NCI-H1105 (cell line): ENCODE measurements around the gene TEX54.
"Not testable (repeated sequence)": the region's sequence is repeated elsewhere in the genome, so short reads cannot be mapped to it uniquely, and the experiment has no call there.

Experiments used
- DNase-seq: peaks from one replicate; lab custom pipeline; 2025; lab: John Stamatoyannopoulos, UW

TEX54 gene

GRCh38 chr11:62855571-62856332 is 23.1 kb upstream of the TEX54 start:
- DNase-seq = peak; percentile 97

DNA sequence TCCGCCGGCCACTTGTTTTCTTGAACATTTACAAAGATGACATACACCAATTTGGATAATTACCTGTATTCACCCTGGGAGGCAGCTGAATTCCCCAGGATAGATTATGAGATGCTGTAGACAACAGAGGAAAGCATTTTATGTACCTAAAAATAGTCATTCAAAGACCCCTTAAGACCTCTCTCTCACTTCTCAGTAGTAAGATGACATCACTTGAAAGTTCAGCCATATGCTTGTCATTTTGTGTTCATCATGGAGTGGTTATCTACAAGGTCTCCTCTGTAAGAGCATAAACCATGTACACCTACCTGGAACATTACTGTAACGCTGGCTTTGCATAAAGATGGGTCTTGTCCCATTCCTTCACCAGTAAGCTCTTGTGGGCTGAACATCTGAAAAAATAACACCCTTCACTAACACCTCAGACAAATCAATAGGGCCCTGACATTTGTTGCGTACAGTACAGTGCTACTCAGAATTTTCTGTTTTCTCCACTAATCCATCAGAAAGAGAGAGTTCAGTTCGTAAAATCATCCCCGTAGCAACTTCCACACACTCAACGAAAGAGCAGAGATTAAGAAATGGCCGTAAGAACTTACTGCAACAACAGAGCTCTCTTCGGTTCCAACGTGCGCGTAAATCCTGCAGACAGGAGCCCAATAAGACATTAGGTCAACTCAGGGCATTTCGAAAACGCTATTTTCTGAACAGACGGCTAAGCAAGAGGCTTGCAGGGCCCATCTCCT is 22.4 kb upstream of the TEX54 start:
- DNase-seq = no peak

DNA sequence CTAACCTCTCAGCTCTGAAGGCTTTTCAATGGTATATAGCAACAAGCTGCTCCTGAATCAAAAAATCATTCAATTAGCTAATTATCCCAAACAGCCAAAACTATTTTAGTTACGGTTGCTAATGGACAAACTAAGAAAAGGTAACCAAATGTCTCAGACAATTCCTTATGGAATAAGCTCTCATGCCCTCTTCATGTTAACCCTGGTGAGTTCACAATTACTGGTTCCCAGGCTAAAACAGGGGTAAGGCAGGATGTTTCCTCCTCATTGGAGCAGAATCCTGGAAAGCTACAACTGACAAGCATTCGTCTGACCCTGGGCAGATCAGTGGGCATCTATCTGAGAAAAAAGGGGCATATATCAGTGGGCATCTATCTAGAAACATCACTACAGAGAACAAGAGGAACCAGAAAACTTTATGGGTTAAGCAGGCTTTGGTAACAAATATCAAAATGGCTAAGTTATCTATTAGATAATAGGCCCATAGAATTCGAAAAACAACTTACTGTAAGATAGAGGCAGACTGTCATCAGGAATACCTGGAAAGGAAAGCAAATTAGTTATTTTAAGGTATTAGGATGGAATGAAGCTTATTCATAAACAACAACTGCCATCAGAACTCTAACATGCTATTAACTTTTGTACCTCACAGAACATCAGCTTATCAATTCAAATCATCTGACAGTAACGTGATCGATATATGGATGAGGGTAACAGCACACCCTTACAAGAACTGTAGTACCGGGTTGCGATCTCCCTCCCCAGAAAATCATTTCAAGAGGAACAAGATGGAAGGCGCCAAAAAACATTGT is 21.6 kb upstream of the TEX54 start:
- no peak for DNase-seq

- no peak for DNase-seq
Measured at GRCh38 chr11:62853279-62853965, 20.8 kb upstream of the TEX54 start.

- DNase-seq = no peak
Measured at GRCh38 chr11:62852523-62853188, 20.0 kb upstream of the TEX54 start.

GRCh38 chr11:62851807-62852522 is 19.3 kb upstream of the TEX54 start:
- no peak for DNase-seq

DNA sequence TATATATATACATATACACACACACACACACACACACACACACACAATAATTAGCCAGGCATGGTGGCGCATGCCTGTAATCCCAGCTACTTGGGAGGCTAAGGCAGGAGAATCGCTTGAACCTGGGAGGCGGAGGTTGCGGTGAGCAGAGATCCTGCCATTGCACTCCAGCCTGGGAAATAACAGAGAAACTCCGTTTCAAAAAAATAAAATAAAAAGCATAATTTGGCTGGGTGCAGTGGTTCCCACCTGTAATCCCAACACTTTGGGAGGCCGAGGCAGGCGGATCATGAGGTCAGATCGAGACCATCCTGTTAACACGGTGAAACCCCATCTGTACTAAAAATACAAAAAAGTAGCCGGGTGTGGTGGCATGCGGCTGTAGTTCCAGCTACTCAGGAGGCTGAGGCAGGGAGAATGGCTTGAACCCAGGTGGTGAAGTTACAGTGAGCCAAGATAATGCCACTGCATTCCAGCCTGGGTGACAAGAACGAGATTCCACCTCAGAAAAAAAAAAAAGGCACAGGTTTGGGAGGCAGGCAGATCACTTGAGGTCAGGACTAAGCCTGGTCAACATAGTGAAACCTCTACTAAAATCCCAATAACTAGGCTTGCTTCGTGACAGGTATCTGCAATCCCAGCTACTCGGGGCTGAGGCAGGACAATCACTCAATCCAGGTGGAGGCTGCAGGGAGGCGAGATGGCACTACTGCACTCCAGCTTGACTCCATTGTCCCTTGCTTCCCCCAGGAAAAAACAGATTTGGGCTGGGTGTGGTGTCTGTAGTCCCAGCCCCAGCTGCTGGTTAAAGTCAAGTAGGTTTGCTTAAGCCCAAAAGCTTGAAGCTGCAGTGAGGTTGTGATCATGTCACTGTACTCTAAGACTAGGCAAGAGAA is 18.5 kb upstream of the TEX54 start:
- peak; percentile 8 for DNase-seq

DNA sequence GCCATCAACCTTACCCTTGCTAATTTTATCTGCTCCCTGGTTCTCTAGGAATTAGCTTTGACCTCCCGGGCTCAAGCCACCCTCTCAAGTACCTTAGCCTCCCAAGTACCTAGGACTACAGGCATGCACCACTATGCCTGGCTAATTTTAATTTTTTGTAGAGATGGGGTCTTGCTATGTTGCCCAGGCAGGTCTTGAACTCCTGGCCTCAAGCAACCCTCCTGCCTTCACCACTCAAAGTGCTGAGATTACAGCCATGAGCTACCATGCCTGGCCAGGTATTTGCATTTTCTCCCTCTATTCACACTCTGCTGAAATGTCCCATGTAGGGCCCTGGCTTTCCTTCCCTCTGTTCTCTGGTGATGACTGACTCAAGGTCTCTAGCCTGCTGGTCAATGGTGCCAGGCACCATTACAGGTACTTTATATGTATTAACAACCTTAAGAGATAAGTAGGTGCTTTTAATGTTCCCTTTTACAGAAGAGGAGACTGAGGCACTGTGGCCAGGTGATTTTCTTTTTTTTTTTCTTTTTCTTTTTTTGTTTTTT is 15.2 kb upstream of the TEX54 start:
- no peak for DNase-seq

DNA sequence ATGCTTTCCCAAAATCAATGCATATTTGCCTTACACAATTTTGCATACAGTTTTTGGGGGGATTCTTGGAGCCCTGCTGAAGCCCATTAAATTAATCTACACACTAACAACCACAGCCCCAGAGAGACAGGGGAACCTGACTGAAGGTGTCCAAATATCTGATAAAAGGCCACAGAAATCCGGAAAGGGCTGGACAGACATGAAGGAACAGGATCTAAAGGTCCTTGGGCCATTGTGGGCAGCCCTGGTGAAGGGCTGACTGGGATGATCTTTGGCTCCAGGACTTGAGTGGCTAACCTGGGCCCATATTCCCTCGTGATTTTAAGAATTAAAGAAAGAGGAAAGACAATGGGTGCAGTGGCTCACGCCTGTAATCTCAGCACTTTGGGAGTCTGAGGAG is 13.5 kb upstream of the TEX54 start:
- no peak for DNase-seq

DNA sequence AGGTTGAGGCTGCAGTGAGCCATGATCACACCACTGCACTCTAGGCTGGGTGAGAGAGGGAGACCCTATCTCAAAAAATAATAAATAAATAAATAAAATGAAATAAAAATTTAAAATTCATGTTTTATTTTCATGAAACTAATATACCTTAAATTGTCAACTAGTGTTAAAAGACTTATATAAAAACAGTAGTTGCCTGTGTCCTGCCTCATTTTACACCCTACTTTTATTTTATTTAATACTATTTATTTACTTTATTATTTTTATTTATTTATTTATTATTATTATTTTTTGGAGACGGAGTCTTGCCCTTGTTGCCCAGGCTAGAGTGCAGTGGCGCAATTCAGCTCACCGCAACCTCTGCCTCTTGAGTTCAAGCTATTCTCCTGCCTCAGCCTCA is 11.5 kb upstream of the TEX54 start:
- DNase-seq = no peak

GRCh38 chr11:62843466-62843865 is 10.8 kb upstream of the TEX54 start:
- DNase-seq = no peak

DNA sequence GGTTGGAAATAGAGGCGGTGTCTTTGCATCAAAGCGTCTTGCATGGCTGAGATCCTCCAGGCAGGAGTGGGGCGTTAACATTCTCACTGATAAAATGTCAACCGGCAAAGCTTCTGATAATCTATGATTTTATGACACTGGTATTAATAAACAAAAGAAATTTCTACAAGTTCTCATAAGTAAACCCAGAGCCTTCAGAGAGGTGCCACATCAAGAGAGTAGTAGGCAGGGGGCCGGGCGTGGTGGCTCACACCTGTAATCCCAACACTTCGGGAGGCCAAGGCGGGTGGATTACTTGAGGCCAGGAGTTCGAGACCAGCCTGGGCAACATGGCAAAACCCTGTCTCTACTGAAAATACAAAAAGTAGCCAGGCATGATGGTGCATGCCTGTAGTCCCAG is 10.2 kb upstream of the TEX54 start:
- not testable (repeated sequence) for DNase-seq

DNA sequence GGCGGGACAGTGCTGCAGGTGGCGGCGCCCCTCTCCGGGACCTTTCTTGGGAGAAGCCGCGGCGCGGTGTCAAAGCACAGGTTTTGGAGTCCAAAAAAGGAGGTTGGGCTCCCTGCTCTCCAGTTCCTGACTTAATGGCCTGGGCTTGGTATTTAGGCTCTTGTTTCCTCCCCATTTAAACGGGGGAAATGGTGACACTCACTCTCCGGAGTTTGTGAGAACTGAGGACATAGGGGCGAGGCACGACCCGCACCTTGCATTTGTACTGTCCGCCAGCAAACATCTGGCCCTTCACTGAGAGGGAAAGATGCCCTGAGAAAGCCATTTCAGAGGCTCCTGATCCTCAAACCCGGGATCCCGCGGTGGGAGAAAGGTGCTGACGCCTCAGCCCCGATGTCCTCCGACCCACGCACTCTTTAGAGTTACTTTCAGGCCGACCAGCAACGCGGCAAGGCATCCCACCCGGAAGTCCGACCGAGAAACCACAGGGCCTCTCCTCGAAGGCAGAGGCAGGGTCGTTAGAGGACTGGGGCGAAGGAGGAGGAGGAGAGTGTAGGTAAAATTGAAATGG is 9.6 kb upstream of the TEX54 start:
- no peak for DNase-seq

- peak; percentile 96 for DNase-seq
Measured at GRCh38 chr11:62841361-62842170, 8.9 kb upstream of the TEX54 start.

DNA sequence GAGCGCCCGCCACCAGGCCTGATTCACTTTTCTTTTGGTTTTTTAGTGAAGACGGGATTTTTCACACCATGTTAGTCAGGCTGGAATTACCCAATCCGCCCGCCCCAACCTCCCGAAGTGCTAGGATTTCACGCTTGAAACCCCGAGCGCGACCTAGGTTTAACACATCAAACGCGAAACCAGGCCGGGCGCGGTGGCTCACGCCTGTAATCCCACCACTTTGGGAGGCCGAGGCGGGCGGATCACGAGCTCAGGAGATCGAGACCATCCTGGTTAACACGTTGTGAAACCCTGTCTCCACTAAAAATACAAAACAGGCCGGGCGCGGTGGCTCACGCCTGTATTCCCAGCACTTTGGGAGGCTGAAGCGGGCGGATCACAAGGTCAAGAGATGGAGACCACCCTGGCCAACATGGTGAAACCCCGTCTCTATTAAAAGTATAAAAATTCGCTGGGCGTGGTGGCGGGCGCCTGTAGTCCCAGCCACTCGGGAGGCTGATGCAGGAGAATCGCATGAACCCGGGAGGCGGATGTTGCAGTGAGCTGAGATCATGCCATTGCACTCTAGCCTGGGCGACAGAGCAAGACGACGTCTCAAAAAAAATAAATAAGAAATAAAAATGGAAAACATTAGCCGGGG is 8.2 kb upstream of the TEX54 start:
- peak; percentile 55 for DNase-seq

DNA sequence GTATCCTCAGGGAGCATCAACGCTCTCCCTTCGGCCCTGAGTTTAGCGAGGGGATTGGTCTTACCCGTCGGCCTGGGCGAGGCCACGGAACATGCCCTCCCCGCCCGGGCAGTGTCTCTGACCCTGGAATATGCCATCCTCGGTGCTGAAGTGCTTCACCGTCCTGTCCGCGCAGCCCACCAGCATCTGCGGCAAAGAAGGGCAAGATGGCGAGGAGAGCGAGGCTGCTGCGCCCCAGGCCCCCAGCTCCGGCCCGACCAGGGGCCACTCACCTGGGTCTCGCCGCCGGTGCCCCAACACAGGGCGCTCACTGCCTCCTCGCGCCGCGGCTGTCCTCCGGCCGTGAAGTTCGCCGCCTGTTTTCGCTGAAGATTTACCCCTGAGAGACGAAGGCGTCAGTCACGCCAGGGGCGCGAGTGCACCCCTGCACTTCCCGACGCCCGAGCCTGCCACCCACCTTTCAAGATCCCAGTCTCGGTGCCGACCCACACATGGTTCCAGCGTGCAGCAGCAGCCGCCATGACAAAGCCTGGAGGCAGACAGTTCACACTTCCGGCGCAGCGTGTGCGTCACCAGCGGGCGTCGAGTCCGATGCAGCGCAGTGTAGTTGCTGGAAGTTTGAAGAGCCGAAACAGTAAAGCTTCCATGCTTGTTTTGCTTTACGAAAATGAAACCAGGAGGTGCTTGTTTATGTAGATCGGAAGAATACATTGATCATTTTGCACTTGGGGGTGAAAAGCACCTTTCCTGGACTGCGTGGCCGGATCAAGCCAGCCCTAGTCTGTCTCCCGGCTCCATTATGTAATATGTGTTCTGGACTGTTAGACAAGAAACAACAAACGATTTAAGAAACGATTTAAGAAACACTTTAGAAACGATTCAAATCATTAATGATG is 6.7 kb upstream of the TEX54 start, which contains the start of gene WDR74:
TSS of gene WDR74 (minus strand) at position 541 of the 896 bp plus-strand sequence. CDS start at position 521, 20 bp downstream.
- DNase-seq = peak; percentile 84

- DNase-seq = no peak
Measured at GRCh38 chr11:62835336-62835735, 2.7 kb upstream of the TEX54 start.
